GM18498 (cell line): ENCODE data around the gene R3HDML.
"Not testable (repeated sequence)": the region's sequence is repeated elsewhere in the genome, so short reads cannot be mapped to it uniquely, and the experiment has no call there.

Experiments used
- ATAC-seq: cut with Tn5 transposase; IDR thresholded peaks from one replicate; pipeline ENCODE4 v1.9.1; 2021; ENCODE audit warnings: mild to moderate bottlenecking, moderate library complexity; ENCODE audit not compliant: unreplicated experiment

Gene R3HDML, protein sequence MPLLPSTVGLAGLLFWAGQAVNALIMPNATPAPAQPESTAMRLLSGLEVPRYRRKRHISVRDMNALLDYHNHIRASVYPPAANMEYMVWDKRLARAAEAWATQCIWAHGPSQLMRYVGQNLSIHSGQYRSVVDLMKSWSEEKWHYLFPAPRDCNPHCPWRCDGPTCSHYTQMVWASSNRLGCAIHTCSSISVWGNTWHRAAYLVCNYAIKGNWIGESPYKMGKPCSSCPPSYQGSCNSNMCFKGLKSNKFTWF

DNA sequence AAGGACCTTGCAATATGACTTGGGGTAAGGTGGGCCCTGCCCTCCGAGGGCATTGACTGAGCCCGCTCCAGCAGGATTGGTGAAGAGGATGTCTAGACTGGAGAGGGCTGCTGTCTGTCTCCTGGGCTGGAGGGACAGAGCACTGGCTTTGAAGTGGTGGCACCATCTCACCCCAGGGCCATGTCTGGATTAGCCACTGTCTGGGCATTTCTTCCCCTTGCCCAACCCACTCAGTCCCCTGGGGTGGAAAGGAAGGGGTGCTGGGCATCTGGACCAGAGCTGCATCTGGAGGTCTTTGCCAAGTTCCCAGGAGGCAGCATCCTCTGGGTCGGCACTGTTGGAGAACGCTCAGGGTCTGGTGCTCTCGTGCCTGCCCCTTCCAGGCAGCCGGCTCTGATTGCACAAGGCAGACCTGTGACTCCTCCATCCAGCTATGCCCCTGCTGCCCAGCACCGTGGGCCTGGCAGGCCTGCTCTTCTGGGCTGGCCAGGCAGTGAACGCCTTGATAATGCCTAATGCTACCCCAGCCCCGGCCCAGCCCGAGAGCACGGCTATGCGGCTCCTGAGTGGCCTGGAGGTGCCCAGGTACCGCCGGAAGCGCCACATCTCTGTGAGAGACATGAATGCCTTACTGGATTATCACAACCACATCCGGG lies at the start of gene R3HDML:
Gene R3HDML, plus strand, starts transcription at position 319 of the 656 bp plus-strand sequence. Its CDS starts 115 bp downstream, at position 434.
- ATAC-seq, result no peak

DNA sequence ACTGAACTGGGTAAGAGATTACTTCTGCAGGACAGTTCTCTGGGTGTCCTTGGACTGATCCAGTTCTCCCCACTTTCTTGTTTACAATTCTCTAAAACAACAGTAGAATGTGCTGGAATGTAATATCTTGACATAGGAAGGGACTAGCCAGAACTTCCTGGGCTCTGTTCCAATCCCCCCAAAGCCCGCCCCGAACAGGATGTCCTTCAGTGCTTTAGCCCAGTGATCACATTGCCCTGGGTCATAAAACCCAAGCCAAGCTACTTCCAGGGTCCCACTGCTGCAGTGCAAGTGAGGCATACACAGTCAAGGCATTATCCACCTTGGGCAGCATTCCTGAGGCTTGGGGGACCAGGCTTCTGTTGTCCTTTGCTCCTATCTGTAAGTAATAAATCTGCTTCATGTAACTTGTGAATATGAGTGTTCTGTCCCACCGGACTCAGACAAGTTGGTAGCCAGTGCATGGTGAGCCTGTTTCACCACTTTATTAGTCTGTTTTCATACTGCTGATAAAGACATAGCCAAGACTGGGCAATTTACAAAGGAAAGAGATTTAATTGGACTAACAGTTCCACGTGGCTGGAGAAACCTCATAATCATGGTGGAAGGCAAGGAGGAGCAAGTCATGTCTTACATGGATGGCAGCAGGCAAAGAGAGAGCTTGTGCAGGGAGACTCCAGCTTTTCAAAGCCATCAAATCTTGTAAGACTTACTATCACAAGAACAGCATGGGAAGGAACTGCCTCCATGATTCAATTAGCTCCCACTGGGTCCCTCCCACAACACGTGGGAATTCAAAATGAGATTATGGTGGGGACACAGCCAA lies 49.4 kb upstream of the R3HDML start:
- ATAC-seq, result no peak

DNA sequence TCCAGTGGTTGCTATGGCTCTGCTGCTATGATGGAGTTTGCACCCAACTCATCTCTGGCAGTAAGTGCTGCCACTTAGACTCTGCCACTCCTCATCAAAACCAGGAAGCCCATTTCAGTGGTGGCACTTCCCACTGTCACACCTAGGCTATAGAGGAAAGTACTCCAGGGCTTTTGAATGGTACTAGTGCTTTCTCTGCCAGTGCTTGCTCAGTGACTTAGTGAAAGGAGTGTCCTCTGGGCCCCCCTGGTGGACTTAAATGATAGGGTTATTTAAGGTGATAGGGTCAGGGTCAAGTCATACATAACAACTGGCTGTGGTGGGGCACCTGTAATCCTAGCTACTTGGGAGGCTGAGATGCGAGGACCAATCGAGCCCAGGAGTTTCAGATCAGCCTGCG lies 48.6 kb upstream of the R3HDML start:
- ATAC-seq, result no peak

DNA sequence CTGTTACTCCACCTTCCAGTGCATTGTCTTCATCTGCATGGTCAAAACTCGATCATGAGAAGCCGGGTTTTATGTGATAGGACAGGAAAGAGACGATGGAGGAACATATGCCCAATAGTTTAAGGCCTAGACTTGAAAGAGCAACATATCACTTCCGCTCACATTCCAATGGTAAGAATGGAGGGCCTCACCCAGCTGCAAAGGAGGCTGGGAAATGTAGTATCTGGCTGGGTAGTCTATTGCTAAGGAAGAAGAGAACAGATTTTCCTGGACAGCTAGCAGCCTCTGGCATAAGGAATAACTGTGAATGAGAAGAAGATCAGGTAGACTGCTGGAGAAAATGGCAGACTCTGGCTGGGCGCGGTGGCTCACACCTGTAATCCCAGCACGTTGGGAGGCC lies 45.1 kb upstream of the R3HDML start:
- no peak for ATAC-seq

DNA sequence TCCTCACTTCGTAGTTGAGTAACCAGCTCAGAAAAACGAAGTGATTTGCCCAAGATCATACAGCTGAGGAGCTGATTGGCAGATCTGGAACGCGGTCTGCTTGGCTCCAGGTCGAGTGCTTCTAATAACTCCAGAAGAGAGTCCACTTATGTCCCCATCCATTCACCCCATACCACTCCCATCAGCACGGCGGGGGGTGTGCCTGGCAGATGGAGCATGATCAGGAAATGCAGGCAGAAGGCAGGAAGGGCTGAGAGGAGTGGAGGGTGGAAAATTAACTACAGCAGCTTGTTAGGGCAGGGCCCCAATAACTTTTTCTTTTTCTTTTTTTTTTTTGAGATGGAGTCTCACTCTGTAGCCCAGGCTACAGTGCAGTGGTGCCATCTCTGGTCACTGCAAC lies 40.8 kb upstream of the R3HDML start:
- ATAC-seq, result no peak

DNA sequence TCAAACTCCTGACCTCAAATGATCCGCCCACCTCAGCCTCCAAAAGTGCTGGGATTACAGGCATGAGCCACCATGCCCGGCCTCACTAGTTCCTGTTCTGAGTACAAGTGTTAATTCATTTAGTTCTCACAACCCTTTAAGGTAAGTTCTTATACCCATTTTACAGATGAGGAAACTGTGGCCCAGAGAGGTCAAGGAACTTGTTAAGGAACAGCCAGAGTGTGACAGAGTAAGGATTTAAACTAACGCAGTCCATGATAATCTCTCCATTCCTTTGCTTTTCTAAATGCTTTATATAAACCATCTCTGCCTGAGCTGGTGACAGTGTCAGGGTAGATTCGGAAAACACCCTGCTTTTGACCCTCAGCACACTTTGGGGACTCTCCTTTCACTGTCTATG lies 39.1 kb upstream of the R3HDML start:
- no peak for ATAC-seq

DNA sequence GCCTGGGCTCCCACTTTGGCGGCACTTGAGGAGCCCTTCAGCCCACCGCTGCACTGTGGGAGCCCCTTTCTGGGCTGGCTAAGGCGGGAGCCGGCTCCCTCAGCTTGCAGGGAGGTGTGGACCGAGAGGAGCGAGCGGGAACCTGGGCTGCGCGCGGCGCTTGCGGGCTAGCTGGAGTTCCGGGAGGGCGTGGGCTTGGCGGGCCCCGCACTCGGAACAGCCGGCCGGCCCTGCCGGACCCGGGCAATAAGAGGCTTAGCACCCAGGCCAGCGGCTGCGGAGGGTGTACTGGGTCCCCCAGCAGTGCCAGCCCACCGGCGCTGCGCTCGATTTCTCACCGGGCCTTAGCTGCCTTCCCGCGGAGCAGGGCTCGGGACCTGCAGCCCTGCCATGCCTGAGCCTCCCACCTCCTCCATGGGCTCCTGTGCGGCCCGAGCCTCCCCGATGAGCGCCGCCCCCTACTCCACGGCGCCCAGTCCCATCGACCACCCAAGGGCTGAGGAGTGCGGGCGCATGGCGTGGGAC lies 37.8 kb upstream of the R3HDML start:
- ATAC-seq, result not testable (repeated sequence)

DNA sequence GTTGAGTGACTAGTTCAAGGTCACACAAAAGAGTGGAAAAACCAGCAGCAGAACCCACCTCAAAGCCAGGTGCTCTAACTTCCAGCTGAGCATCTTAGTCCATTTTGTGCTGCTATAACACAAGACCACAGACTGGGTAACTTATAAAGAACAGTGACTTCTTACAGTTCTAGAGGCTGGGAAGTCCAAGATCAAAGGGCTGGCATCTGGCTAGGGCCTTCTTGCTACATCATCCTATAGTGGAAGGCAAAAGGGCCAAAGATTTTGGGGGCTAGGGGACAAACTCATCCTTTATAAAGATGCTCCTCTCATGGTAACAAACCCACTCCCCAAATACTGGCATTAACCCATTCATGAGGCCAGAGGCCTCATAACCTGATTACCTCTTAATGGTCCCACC lies 35.6 kb upstream of the R3HDML start:
- no peak for ATAC-seq

DNA sequence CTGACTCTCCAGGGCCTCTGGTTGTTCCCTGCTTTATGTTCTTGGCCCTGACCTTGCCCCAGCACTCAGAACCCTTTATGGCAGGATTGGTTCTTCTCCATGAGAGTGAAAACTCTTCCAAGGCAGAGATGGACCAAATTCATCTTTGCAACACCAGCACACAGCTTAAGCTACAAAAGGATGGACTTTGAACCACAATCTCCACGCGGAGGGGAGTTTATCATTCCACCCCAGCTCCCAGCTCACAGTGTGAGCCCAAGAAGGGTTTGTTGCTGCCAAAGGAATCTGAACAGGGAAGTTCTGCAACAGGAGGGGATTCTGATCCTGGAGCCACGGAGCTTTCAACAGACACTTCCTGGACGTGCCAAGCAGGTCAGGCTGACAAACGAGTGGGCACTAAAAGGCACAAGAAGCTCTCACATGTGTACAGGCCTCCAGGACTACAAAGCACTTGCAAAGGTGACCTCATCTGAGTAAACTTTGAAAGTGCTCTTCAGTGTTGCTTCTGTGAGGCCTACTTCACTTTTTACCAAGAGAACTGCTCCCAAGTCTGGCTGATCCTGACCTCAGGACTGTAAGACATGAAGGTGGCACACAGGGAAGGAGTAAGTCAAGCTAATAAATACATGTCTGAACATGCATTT lies 34.7 kb upstream of the R3HDML start:
- ATAC-seq, result no peak

DNA sequence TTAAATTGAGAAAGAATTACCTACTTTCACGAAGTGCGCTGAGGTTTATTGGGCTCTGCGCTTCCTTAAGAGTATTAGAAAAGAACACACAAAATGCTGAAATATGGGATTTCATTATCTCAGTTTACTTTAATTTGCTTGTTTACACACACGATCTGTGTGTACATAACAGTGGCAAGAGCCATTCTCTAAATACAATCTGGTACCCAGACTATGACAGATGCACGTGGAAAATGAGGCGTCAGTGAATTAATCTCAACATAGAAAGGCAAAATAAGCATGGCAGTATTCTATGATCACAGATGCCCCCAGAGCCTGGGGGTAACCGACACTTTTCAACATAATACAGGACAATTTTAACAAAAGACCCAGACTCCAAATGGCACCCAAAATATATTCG lies 34.1 kb upstream of the R3HDML start:
- no peak for ATAC-seq

DNA sequence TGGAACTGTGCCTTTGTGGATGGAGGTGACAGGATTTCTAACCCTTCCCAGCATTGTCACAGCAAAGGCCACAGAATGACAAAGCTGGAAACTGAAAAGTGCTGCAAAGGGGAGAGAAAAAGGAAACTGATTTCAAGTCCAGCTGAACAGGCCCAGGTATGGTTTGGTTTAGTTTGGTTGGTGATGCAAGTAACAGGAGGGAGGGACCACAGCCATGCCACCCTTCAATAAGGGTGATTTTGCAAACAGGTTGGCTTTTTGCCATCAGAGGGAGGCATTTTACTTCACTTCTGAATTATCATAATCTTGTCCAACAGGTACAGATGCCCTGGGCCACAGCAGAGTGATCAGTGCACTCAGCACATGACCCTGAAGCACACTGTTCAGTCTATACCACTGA lies 32.5 kb upstream of the R3HDML start:
- ATAC-seq, result no peak

DNA sequence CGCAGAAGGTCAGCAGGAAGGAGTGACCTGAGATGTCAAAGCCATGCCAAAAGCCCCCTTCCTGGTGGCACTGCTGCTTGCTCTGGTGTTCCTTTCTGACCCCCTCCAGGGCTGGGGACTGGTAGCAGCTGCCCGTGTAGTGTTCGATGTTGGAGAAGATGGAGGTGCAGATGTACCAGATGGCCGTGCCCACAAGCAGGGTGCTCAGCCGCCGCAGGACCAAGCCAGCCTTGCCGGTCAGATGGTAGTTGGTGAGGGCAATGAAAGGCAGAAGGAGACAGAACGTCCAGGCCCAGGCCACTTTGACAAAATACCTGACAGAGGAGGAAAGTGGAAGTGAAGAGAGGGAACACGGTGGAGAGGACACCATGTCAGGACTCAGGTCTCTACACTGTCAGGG lies 29.9 kb upstream of the R3HDML start:
- ATAC-seq, result no peak

DNA sequence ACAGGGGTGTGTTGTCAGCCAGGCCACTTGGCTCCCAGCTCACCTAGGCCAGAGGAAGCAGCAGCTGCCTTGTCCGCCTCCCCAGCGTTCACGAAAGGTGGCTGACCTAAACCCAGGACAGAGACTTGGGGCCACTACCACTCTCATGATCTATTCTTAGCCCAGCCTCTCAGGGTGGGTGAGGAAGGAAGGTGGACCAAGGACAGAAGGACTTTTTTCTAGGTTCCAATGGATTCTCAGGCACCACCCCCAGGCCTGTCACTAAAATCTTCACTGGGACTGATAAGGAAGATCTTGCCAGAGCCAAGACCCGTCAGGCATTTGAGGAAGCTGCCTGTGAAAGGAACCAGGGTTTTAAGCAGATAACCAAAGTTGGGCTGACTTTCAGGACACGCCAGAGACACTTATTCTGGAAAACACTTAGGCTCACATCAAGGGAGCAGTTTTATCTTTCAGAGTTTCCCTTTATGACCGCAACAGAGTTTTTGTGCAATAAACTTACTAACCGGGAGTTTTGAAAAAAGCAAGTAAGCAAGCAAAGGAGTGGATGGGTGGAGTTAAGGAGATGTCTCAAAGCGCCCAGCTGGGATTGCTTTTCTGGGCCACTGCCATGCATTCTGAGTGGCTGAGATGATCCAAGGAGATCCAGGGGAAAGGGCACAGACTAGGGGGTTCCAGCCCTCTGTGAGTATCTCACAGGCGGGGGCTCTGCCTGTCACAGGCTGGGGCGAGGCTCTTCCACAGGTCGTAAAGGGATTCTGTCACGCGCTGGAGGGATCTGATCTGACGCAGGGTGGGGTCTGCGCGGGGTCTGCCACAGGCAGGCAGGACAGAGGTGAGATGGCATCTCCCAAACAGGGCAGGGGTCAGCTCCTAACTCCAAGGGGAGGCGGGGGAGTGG lies 26.8 kb upstream of the R3HDML start:
- ATAC-seq, result no peak

DNA sequence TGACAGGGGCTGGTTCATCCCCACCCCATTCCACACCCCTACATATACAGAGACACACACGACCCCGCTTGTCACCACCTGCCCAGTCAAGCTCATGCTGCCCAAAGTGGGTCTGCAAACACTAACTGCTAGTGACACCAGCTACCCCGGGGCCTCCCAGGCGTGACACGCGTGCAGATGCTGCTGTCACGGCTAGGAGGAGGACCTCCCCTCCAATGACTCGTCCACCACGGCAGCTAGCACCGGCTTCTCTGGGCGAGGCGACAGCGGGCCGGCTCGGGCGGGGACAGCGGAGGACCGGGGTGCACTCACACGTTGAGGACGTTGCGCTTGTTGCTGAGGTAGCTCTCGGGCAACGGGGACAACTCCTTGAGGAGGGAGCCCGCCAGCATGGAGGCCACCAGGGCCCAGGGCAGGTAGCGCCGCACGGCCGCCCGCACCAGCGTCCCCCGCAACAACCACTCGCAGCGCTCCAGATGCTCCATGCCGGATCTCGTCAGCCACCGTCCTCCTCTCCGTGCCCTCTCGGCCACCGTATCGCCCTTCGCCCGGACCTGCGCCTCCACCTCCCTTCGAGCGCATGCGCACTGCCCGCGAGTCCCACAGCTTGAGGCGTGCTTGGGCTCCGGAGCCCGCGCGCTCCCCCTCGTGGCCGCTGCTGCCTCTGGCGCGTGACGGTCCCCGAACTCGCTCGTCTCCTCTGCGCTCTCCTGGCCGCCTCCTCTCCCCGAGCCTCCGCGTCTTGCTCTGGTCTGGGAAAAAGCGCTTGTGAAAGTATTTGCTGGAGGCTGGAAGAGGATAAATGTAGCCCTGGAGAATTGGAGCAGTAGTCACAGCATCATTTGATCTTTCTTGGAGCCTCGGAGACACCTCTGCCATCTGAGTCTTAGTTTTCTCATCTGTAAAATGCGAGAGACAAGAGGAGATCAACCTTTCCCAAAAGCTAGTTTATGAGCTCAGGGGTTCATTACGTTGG lies 25.9 kb upstream of the R3HDML start, which contains the start of gene FITM2:
Gene FITM2, minus strand, starts transcription at position 539 of the 976 bp plus-strand sequence. Its CDS starts 54 bp downstream, at position 485.
- ATAC-seq, result peak; percentile 94

DNA sequence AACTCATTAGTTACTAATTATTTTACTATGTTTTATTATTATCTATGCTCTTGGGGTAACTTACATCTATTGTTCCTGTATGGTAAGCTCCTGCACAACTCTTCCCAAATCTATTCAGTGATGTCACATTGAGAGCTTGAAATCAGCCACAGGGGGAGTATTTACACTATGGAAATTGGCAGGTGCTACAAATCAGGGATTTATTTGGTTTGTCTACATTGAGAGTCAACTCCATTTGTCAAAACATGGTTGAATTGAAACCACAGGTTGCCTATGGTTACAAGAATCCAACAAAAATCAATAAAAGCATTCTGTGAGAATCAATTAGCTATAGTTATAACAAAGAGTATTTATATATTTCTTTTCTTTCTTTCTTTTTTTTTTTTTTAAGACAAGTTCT lies 22.0 kb upstream of the R3HDML start:
- no peak for ATAC-seq

DNA sequence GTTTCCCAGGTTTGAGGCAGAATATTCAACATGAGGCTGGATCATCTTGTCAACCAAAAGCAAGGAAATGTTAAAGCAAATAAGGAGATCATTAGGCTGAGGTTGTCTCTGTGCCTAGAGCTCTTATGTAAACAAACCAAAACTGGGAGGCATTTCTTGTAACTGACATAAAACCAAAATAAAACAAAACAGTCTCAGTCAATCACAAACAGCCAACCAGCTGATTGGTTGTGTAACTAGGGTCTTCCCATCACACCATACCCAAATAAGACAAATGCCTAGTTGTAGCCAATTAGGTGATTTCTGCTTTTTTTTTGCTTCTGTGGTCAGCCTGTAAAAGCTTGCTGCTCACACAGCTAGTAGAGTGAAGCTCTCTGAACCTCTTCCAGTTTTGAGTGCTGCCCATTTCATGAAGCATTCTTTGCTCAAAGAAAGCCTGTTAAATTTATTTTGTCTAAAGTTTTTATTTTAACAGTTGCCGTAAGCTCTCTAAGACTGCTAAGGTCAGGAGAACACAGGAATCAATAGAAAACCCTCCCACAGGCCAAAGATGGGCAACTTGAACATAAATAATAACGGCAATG lies 16.9 kb upstream of the R3HDML start:
- no peak for ATAC-seq

DNA sequence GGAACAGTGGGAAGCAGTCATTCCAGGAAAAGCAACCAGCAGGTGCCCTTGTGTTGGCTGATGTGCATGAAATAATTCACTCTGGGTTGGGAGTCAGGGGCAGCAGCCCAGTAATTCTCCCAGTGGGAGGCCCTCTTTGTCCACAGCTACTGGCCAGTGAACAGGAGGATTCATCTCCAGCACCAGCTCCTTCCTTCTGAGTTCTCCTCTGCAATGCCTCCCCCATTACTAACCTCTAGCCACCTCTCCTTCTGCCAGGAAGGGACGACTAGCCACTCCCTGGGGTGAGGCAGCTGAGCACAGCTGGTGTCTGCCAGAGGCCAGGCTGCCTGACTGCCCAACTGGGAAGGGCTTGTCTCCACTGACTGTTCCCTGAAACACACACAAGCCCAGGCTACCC lies 12.5 kb upstream of the R3HDML start:
- ATAC-seq, result no peak

DNA sequence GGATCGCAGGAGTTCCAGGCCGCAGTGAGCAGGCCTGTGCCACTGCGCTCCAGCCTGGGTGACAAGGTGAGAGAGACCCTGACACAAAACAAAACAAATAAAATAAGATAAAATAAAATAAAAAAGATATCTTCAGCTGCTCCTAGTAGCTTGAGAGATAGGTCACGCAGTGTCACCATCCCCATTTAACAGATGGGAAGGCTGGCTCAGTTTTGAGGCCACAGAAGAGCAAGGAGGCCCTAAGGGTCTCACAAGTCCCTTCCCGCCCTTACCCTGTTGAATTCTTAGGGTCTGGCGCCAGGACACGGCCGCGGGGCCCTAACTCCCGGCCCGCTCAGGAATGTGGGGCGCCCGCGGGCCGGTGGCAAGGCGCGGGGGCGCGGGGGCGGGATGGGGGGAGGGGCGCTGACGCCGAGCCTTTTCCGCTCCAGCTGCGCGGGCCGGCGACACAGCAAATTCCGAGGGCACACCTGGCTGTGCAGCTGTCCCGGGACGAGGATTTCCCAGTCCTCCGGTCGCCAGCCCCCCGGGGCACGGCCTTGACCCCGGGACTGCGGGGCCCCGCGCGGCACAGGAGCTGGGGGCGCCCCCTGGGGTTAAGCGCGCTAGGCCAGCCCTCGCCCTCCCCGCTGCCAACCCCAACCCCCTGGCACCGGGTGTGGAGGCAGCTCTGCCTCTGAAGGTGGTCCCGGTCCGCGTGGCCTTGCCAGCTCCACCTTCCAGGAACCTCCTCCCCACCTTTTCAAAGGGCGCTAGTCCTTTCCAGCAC lies 10.3 kb upstream of the R3HDML start:
- ATAC-seq, result no peak
